Uterus (tissue), 2 donors: ENCODE data around the gene DDX19B.
A peak's percentile ranks its signal among the peaks of the same experiment; 100 is the strongest.

Experiments
- POLR2A ChIP-seq, 2 donors: fragments of 450-650 bp; IDR thresholded peaks; one replicate each; pipeline ENCODE4 v1.6.1; 2016; ENCODE audit warnings: antibody characterized with exemption in 2 of 2, mild to moderate bottlenecking in 1 of 2, moderate library complexity in 1 of 2
- TF ChIP-seq, protein P1 (sequence below), 4 experiments: fragments of 200-600 bp in 2 of 4; fragments of 450-650 bp in 2 of 4; sonication (generic) in 2 of 4; IDR thresholded peaks; one replicate each; pipeline ENCODE4 v1.5.1; 2016 to 2019; ENCODE audit warnings: antibody characterized with exemption in 4 of 4, mild to moderate bottlenecking in 2 of 4, moderate library complexity in 1 of 4

DNA sequence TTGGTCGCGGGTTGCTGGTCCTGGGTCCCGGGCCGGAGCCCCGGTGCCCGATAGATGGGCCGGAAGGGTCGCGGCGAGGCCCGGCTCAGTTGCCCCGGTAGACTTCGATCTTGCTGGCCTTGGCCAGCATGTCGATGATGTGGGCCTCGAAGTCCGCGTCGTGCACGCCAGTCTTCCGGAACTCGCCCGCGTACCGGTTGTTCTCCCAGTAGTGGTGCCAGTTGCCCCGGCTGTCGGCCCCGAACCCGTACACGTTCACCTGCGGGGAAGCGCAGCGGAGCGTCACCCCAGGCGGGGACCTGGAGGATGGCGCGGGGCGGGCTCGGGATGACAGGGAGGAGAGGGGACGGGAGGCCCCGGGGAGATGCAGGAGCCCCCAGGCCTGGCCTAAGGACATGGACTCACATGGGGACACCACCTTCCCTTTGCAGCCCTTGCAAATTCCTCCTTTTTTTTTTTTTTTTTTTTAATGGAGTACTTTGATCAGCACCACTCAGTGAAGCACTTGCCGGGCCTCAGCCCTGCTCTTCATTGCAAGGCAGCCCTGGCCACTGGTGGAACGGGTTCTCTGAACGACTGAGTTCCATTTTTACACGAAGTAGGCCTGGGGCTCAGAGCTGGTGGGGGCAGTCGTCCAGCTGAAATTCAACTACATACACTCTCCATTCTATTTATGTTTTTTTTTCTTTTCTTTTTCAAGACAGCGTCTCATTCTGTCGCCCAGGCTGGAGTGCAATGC lies 82.8 kb downstream of the DDX19B start:
- peak in 1 of 2 donors; percentile 53 for TF ChIP-seq POLR2A (IDR thresholded peaks at IDR 0.05)
- TF ChIP-seq, protein P1, sequence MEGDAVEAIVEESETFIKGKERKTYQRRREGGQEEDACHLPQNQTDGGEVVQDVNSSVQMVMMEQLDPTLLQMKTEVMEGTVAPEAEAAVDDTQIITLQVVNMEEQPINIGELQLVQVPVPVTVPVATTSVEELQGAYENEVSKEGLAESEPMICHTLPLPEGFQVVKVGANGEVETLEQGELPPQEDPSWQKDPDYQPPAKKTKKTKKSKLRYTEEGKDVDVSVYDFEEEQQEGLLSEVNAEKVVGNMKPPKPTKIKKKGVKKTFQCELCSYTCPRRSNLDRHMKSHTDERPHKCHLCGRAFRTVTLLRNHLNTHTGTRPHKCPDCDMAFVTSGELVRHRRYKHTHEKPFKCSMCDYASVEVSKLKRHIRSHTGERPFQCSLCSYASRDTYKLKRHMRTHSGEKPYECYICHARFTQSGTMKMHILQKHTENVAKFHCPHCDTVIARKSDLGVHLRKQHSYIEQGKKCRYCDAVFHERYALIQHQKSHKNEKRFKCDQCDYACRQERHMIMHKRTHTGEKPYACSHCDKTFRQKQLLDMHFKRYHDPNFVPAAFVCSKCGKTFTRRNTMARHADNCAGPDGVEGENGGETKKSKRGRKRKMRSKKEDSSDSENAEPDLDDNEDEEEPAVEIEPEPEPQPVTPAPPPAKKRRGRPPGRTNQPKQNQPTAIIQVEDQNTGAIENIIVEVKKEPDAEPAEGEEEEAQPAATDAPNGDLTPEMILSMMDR (IDR thresholded peaks at IDR 0.05) = no peak
